A549 (cell line): ENCODE results near the gene ST3GAL5. TPM values are rescaled to one million over a fixed set of nuclear protein-coding genes. Genes with fewer than 3 reads are reported as not detected.

Experiments
- ATAC-seq, 2 experiments: fragments of 200-7000 bp in 1 of 2; fragments of >200 bp in 1 of 2; cut with Nextera tagmentation in 1 of 2; cut with Tn5 transposase in 1 of 2; 3 replicates each; pipeline versions ENCODE4 v1.8.0 to v1.9.1; 2018 to 2020; ENCODE audit warnings: mild to moderate bottlenecking in 1 of 2, moderate library complexity in 1 of 2
- CTCF ChIA-PET: fragments of 300-600 bp; sonication (Branson Sonifier 250); formaldehyde crosslinking; extraction: SDS; loops from one replicate; lab custom pipeline; 2021; ENCODE audit warnings: antibody characterized with exemption, inconsistent platforms; lab: Yijun Ruan, JAX
- POLR2A ChIA-PET: fragments of 350-600 bp; formaldehyde crosslinking; extraction: SDS; loops from one replicate; lab custom pipeline; 2021; ENCODE audit warnings: antibody characterized with exemption, inconsistent platforms; lab: Yijun Ruan, JAX
- DNase-seq, 2 experiments: peaks; one replicate each; pipeline versions ENCODE4 v3.0.0 to v3.0.0-alpha.2; 2011 to 2016; ENCODE audit warnings: low read depth in 1 of 2, low spot score in 1 of 2
- FAIRE-seq: peaks from 2 replicates; lab custom pipeline; 2011; peaks lifted over from hg19 to GRCh38; lab: Jason Lieb, UNC
- H3K27ac ChIP-seq, 2 experiments: fragments of >200 bp; sonication (Bioruptor Twin); formaldehyde crosslinking; 3 replicates each; pipeline ENCODE4 v1.5.1; 2016 to 2017
- H3K4me1 ChIP-seq: fragments of >200 bp; sonication (Bioruptor Twin); formaldehyde crosslinking; 3 replicates; pipeline ENCODE4 v1.6.1; 2016
- H3K4me2 ChIP-seq: fragments of >200 bp; sonication (Bioruptor Twin); formaldehyde crosslinking; 3 replicates; pipeline ENCODE4 v1.6.1; 2016
- H3K4me3 ChIP-seq: fragments of >200 bp; sonication (Bioruptor Twin); formaldehyde crosslinking; 3 replicates; pipeline ENCODE4 v1.5.1; 2016
- H3K9me3 ChIP-seq: fragments of >200 bp; sonication (Bioruptor Twin); formaldehyde crosslinking; 3 replicates; pipeline ENCODE4 v1.6.1; 2016
- ATOH8 ChIP-seq: fragments of 250-450 bp; sonication (Bioruptor Pico); IDR thresholded peaks from 2 replicates; pipeline ENCODE4 v1.5.0; 2020; ENCODE audit warnings: low read depth, mild to moderate bottlenecking, moderate library complexity
- CHD2 ChIP-seq: fragments of 150-350 bp; IDR thresholded peaks from 2 replicates; pipeline ENCODE4 v1.6.1; 2014; ENCODE audit warnings: low read length; ENCODE audit not compliant: partially characterized antibody
- CHD4 ChIP-seq: fragments of 200-600 bp; sonication (generic); IDR thresholded peaks from 2 replicates; pipeline ENCODE4 v1.6.1; 2016; ENCODE audit warnings: antibody characterized with exemption, mild to moderate bottlenecking, borderline replicate concordance
- CTCF ChIP-seq: fragments of >200 bp; sonication (Bioruptor Twin); formaldehyde crosslinking; IDR thresholded peaks from 3 replicates; pipeline ENCODE4 v1.5.1; 2016
- EHF ChIP-seq: fragments of 250-450 bp; sonication (Bioruptor Pico); IDR thresholded peaks from 2 replicates; pipeline ENCODE4 v1.5.0; 2020; ENCODE audit warnings: mild to moderate bottlenecking
- FOSL2 ChIP-seq, 2 experiments: fragments of 450-650 bp in 1 of 2; fragments of >200 bp in 1 of 2; sonication (Bioruptor Twin) in 1 of 2; formaldehyde crosslinking; IDR thresholded peaks; 2 replicates each; pipeline versions ENCODE4 v1.5.0 to v1.6.1; 2016 to 2020; ENCODE audit warnings: mild to moderate bottlenecking in 1 of 2, moderate library complexity in 1 of 2
- GATA3 ChIP-seq: IDR thresholded peaks from 2 replicates; pipeline ENCODE4 v1.6.1; 2012; ENCODE audit warnings: borderline replicate concordance
- HEYL ChIP-seq: fragments of 250-450 bp; sonication (Bioruptor Pico); IDR thresholded peaks from 2 replicates; pipeline ENCODE4 v1.8.0; 2021; ENCODE audit warnings: mild to moderate bottlenecking, moderate library complexity
- HMGXB4 ChIP-seq: fragments of 250-450 bp; sonication (Bioruptor Pico); IDR thresholded peaks from 2 replicates; pipeline ENCODE4 v1.5.0; 2021; ENCODE audit warnings: mild to moderate bottlenecking, moderate library complexity, borderline replicate concordance
- HOXB13 ChIP-seq: fragments of 250-450 bp; sonication (Bioruptor Pico); IDR thresholded peaks from 2 replicates; pipeline ENCODE4 v1.5.0; 2020; ENCODE audit warnings: low read depth, mild to moderate bottlenecking, moderate library complexity
- JUNB ChIP-seq: fragments of >200 bp; sonication (Bioruptor Twin); formaldehyde crosslinking; IDR thresholded peaks from 2 replicates; pipeline ENCODE4 v1.6.1; 2016
- PHF8 ChIP-seq: fragments of 200-600 bp; sonication (generic); IDR thresholded peaks from 2 replicates; pipeline ENCODE4 v1.6.1; 2016; ENCODE audit warnings: low read depth, mild to moderate bottlenecking, antibody characterized with exemption, moderate library complexity, borderline replicate concordance
- POLR2A ChIP-seq: IDR thresholded peaks from 2 replicates; pipeline ENCODE4 v1.6.1; 2012; ENCODE audit warnings: mild to moderate bottlenecking, low read length
- RCOR1 ChIP-seq: fragments of 150-350 bp; IDR thresholded peaks from 2 replicates; pipeline ENCODE4 v1.6.1; 2014; ENCODE audit warnings: antibody characterized with exemption, low read length, low read depth
- REST ChIP-seq: fragments of 200-600 bp; sonication (generic); IDR thresholded peaks from 2 replicates; pipeline ENCODE4 v1.6.1; 2016; ENCODE audit warnings: antibody characterized with exemption, mild to moderate bottlenecking, moderate library complexity
- RFX5 ChIP-seq: fragments of 450-650 bp; IDR thresholded peaks from 2 replicates; pipeline ENCODE4 v1.7.1; 2014; ENCODE audit warnings: antibody characterized with exemption, mild to moderate bottlenecking, moderate library complexity
- RNF2 ChIP-seq: fragments of 200-600 bp; sonication (generic); IDR thresholded peaks from 2 replicates; pipeline ENCODE4 v1.6.1; 2016; ENCODE audit warnings: low read depth, mild to moderate bottlenecking, antibody characterized with exemption, moderate library complexity, borderline replicate concordance
- SMC3 ChIP-seq: fragments of >200 bp; sonication (Bioruptor Twin); formaldehyde crosslinking; IDR thresholded peaks from 3 replicates; pipeline ENCODE4 v1.6.1; 2018; ENCODE audit warnings: inconsistent platforms
- ZC3H11A ChIP-seq: fragments of 450-650 bp; IDR thresholded peaks from 2 replicates; pipeline ENCODE4 v1.6.1; 2014; ENCODE audit warnings: antibody characterized with exemption, mild to moderate bottlenecking
- ZNF302 ChIP-seq: fragments of 250-450 bp; sonication (Bioruptor Pico); IDR thresholded peaks from 2 replicates; pipeline ENCODE4 v1.9.0; 2021; ENCODE audit warnings: inconsistent platforms, mild to moderate bottlenecking, moderate library complexity
- WGBS: methylation state at CpG from one replicate; pipeline ENCODE4 v1.1.6; 2017; ENCODE audit errors: missing lambda C conversion rate; 5-methylcytosine and 5-hydroxymethylcytosine counted together
- polyA plus RNA-seq, 4 experiments: library from polyadenylated mRNA; depleted of rRNA in 3 of 4; stranded (reverse); fragments of >200 nt; fragmentation: RNase III in 1 of 4; extraction: RNeasy Plus Mini Kit Qiagen cat#74134 plus additional on column Dnase treatment in 1 of 4; gene quantifications; 2 replicates in 3 of 4; 3 replicates in 1 of 4; pipeline ENCODE4 v1.2.3, GENCODE V29; 2011 to 2017
- TF ChIP-seq, protein P1 (sequence below): IDR thresholded peaks from 2 replicates; pipeline ENCODE4 v1.6.1; 2012
- TF ChIP-seq, protein P2 (sequence below): fragments of >200 bp; sonication (Bioruptor Twin); formaldehyde crosslinking; IDR thresholded peaks from 2 replicates; pipeline ENCODE4 v1.6.1; 2016
- TF ChIP-seq, protein P3 (sequence below): IDR thresholded peaks from 2 replicates; pipeline ENCODE4 v1.6.1; 2012

The ST3GAL5 gene
- polyA plus RNA-seq, 2 of the 4 experiments (the other 2 are of a cell fraction) = 36.9 to 119 TPM

- TF ChIP-seq CHD4 = no peak
- TF ChIP-seq RFX5 = no peak
- TF ChIP-seq CTCF = no peak
- no peak for TF ChIP-seq EHF (CRISPR knock-in tag)
- TF ChIP-seq RNF2 = no peak
- TF ChIP-seq GATA3 = no peak
- TF ChIP-seq, protein P1, sequence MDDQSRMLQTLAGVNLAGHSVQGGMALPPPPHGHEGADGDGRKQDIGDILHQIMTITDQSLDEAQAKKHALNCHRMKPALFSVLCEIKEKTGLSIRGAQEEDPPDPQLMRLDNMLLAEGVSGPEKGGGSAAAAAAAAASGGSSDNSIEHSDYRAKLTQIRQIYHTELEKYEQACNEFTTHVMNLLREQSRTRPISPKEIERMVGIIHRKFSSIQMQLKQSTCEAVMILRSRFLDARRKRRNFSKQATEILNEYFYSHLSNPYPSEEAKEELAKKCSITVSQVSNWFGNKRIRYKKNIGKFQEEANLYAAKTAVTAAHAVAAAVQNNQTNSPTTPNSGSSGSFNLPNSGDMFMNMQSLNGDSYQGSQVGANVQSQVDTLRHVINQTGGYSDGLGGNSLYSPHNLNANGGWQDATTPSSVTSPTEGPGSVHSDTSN = no peak
- TF ChIP-seq JUNB = no peak
- no peak for TF ChIP-seq FOSL2 (IDR thresholded peaks at IDR 0.05)
- TF ChIP-seq FOSL2 (CRISPR knock-in tag; IDR thresholded peaks at IDR 0.05) = no peak
- TF ChIP-seq CHD2 = no peak
- no peak for TF ChIP-seq REST
- no peak for TF ChIP-seq ZC3H11A
- TF ChIP-seq, protein P2, sequence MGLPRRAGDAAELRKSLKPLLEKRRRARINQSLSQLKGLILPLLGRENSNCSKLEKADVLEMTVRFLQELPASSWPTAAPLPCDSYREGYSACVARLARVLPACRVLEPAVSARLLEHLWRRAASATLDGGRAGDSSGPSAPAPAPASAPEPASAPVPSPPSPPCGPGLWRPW = no peak
- no peak for TF ChIP-seq ATOH8
- TF ChIP-seq RCOR1 = no peak
- no peak for TF ChIP-seq SMC3
- TF ChIP-seq, protein P3, sequence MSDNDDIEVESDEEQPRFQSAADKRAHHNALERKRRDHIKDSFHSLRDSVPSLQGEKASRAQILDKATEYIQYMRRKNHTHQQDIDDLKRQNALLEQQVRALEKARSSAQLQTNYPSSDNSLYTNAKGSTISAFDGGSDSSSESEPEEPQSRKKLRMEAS = no peak
- no peak for TF ChIP-seq ZNF302
- Histone ChIP-seq H3K9me3 (no peaks in the 10 kb centered on the region), H3K27ac (no peak overlapping the region), H3K4me1 (no peaks in the 10 kb centered on the region), H3K4me2 (no peak overlapping the region), H3K4me3 (no peak overlapping the region)
- FAIRE-seq = peak; percentile 7
- ChIA-PET CTCF (interaction anchor here (0.7 to 3.3 kb wide), 3 partner anchors 47 to 811 kb away, joined by 3 to 20 read pairs (median 6); no protein-coding TSS in a partner anchor), POLR2A (no interaction called here)
- 88% methylated on average over 1 of the region's 1 CpG for WGBS
- DNase-seq = no peak
- ATAC-seq = no peak
Measured at GRCh38 chr2:85861180-85861579, 27.6 kb downstream of the ST3GAL5 start.

DNA sequence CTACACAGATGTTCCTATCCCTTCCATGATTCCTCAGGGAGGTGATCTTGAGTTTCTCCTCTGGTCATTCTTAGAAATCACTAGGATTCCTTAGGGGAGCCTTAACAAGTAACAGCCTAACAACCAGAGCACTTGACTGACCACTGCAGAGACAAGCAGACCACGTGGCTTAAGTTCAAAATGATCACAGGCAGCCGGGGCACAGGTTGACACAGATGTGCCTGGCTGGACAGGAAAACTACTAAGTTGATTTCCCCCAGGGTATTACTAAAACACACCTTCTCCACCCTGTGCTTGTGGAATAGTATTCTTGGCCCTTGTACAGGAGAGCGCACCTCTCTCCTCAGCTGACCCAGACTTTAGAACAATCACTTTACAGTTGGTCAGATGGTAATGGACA lies 29.9 kb downstream of the ST3GAL5 start:
- Histone ChIP-seq H3K4me1 (no peaks in the 10 kb centered on the region), H3K4me3 (no peak overlapping the region), H3K9me3 (no peaks in the 10 kb centered on the region), H3K27ac (no peak overlapping the region), H3K4me2 (no peak overlapping the region)
- FAIRE-seq (no peak), DNase-seq (no peak), ATAC-seq (no peak; a peak in 1 of 6 replicates)
- WGBS = 83% methylated on average over 3 of the region's 3 CpGs
- ChIA-PET CTCF (interaction anchor here (0.9 to 4.1 kb wide), 6 partner anchors 14 to 220 kb away, joined by 3 to 24 read pairs (median 14); partner anchors contain the start of gene ST3GAL5), POLR2A (no interaction called here)
- no peak for TF ChIP-seq HOXB13 (CRISPR knock-in tag)
- TF ChIP-seq, protein P2 = no peak
- no peak for TF ChIP-seq ZC3H11A
- no peak for TF ChIP-seq PHF8
- no peak for TF ChIP-seq POLR2A
- TF ChIP-seq ATOH8 = no peak
- no peak for TF ChIP-seq HEYL (CRISPR knock-in tag)
- TF ChIP-seq HMGXB4 = no peak
- TF ChIP-seq CTCF = no peak
